Measurements from ENCODE around the gene CLIC4. TPM values are rescaled to one million over a fixed set of nuclear protein-coding genes. Genes with fewer than 3 reads are reported as not detected.
A peak's percentile ranks its signal among the peaks of the same experiment; 100 is the strongest.
"Not testable (repeated sequence)": the region's sequence is repeated elsewhere in the genome, so short reads cannot be mapped to it uniquely, and the experiment has no call there.

CLIC4 gene
- 135 to 136 TPM (median 135 TPM) in 3 replicates for total RNA-seq

- peaks cover 7% of the 10 kb centered on the region for H3K36me3 Mint-ChIP-seq
- peaks cover 56% of the 10 kb centered on the region for H3K4me1 Mint-ChIP-seq
- peak; percentile 100 for DNase-seq (ENCODE audit: low spot score in 2 of 2, unreplicated experiment in 2 of 2)
- H3K9me3 Mint-ChIP-seq, result no peaks in the 10 kb centered on the region
- no peak for TF ChIP-seq CTCF (IDR thresholded peaks at IDR 0.05; ENCODE audit: unreplicated experiment)
- peak within 1 kb of the TSS; percentile 99 for H3K27ac Mint-ChIP-seq
- peak within 1 kb of the TSS; percentile 92 for H3K4me3 Mint-ChIP-seq
- H3K27me3 Mint-ChIP-seq (ENCODE audit: low read depth), result no peaks in the 10 kb centered on the region
Observed at GRCh38 chr1:24744911-24745710, at the start of gene CLIC4. Gene CLIC4 (plus strand): TSS chr1:24745447. CDS start chr1:24745554, 107 bp downstream.

DNA sequence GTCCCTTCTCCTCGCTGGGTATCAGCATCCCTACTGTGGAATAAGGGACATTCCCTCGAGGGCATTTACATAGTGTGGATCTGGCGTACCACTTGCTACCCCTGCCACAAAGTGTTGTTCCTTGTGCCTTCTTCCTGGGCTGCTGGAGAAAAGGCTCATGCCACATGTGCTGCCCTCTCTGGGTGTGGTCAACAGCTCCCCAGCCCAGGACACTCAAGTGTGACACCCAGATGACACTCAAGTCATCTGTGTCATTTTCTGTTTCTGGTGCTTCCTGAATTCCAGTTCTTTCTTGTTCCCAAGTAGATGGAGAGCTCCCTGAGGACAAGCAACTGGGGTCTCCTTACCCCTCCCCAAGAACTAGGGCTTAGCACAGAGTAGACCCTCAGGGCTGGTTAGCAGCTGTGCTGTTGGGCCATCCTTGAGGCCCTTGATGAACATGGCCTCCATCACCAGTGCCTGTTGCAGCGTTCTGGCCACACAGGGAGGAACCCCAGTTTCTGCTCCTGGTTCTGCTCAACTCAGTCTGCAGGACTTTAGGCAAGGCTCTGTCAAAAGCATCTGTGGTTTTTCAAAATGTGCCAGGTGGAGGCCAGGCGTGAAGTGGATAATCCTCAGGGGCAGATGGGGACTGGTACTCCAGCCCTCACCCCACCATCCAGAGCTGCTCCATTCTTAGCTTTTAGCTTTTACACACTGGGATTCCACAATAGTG is 49.0 kb upstream of the CLIC4 start:
- Mint-ChIP-seq H3K4me3 (no peak overlapping the region), H3K9me3 (peaks cover under 1% of the 10 kb centered on the region), H3K4me1 (peaks cover 9% of the 10 kb centered on the region), H3K27me3 (ENCODE audit: low read depth) (peaks cover 2% of the 10 kb centered on the region), H3K36me3 (no peaks in the 10 kb centered on the region), H3K27ac (no peak overlapping the region)
- DNase-seq (ENCODE audit: low spot score in 2 of 2, unreplicated experiment in 2 of 2), result no peak
- no peak for TF ChIP-seq CTCF (IDR thresholded peaks at IDR 0.05; ENCODE audit: unreplicated experiment)

- Mint-ChIP-seq H3K4me3 (no peak overlapping the region), H3K36me3 (no peaks in the 10 kb centered on the region), H3K9me3 (no peaks in the 10 kb centered on the region), H3K4me1 (peaks cover 9% of the 10 kb centered on the region), H3K27me3 (ENCODE audit: low read depth) (peaks cover 2% of the 10 kb centered on the region), H3K27ac (no peak overlapping the region)
- no peak for TF ChIP-seq CTCF (IDR thresholded peaks at IDR 0.05; ENCODE audit: unreplicated experiment)
- no peak for DNase-seq (ENCODE audit: low spot score in 2 of 2, unreplicated experiment in 2 of 2)
Observed at GRCh38 chr1:24696756-24697330, 48.4 kb upstream of the CLIC4 start.

GRCh38 chr1:24697453-24698001 is 47.7 kb upstream of the CLIC4 start:
- H3K9me3 Mint-ChIP-seq; H3K4me3 Mint-ChIP-seq; H3K4me1 Mint-ChIP-seq; H3K36me3 Mint-ChIP-seq; H3K27me3 Mint-ChIP-seq (ENCODE audit: low read depth); H3K27ac Mint-ChIP-seq; DNase-seq (ENCODE audit: low spot score in 2 of 2, unreplicated experiment in 2 of 2): not testable (repeated sequence)

DNA sequence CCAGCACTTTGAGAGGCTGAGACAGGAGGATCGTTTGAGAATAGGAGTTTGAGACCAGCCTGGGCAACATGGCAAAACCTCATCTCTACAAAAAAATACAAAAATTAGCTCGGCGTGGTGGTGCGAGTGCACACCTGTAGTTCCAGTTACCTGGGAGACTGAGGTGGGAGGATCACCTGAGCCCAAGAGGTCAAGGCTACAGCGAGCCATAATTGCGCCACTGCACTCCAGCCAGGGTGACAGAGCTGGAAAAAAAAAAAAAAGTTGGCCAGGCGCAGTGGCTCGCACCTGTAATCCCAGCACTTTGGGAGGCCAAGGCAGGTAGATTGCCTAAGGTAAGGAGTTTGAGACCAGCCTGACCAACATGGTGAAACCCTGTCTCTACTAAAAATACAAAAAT is 46.9 kb upstream of the CLIC4 start:
- H3K27me3 Mint-ChIP-seq (ENCODE audit: low read depth); DNase-seq (ENCODE audit: low spot score in 2 of 2, unreplicated experiment in 2 of 2); H3K4me3 Mint-ChIP-seq; H3K36me3 Mint-ChIP-seq; H3K27ac Mint-ChIP-seq; H3K4me1 Mint-ChIP-seq; H3K9me3 Mint-ChIP-seq: not testable (repeated sequence)

GRCh38 chr1:24699628-24700027 is 45.6 kb upstream of the CLIC4 start:
- Mint-ChIP-seq H3K4me1 (peaks cover 2% of the 10 kb centered on the region), H3K27me3 (ENCODE audit: low read depth) (peaks cover 2% of the 10 kb centered on the region), H3K4me3 (no peak overlapping the region), H3K36me3 (no peaks in the 10 kb centered on the region), H3K27ac (no peak overlapping the region), H3K9me3 (no peaks in the 10 kb centered on the region)
- no peak for DNase-seq (ENCODE audit: low spot score in 2 of 2, unreplicated experiment in 2 of 2)
- no peak for TF ChIP-seq CTCF (IDR thresholded peaks at IDR 0.05; ENCODE audit: unreplicated experiment)
